Measurements from ENCODE around the gene GYPE.
"Not testable (repeated sequence)": the region's sequence is repeated elsewhere in the genome, so short reads cannot be mapped to it uniquely, and the experiment has no call there.

Gene GYPE

DNA sequence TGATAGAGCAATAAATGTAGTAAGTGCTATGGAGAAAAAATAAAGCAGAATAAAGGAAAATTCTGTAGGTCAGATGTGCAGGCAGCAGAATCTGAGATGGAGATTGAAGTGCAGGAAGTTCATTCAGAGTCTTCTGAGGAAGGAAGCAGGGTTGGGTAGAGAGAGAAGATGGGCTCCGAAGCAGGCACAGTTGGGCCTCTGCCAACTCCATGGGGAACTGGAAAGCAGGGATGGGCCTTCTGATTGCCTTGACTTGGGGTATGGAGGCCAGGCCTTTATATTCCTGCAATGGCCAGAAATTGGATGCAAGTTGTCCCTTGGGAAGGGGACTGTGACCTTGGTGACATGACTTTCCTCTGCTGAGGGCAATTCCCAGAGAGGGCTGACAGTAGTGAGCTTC, 42.6 kb downstream of the GYPE start:
- not testable (repeated sequence) for DNase-seq

DNA sequence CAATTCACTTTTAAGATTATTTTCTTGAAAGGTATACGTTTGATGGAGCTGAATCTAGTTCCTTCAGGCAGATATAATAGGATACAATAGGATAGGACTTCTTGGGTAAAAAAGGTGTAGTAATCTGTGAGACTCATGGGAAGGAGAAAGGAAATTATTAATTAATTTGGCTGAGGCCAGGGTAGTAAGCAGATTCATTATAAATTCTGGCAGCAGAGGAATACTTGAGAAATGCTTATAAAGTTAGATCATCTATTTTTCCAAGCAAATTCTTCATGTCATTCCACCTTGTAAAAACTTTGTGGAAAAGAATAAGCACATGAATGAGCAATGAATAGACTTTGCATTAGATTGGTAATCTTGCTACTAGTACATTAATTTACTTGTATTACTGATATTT, 46.9 kb downstream of the GYPE start:
- no peak for DNase-seq

- not testable (repeated sequence) for DNase-seq
Measured at GRCh38 chr4:143857391-143858336, 47.7 kb downstream of the GYPE start.

DNA sequence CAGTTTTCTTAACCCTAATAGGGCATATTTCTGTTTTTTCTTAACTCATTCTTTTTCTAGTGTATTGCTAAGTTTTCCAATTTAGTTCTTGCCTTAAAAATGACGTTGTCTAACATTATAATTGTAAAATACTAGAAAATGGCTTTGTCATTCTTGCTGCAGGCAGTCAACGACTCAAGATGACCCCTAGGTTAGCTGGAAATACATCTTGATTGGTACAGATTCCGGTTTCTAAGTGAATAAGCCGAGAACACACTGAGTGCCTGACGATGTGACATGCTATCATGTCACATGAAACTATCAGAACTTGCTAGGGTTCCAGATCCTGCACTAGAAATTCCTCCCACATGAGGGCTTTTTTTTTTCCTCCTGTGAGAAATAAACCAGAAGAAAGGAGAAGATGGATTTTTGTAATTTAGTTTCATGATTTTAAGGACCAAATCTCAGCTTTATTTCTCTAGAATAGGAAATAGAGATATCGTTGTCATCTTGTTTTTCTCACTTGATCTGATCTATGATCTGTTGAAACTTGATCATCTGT, 49.3 kb downstream of the GYPE start:
- DNase-seq: not testable (repeated sequence)

- DNase-seq: not testable (repeated sequence)
Measured at GRCh38 chr4:143854645-143855044, 50.7 kb downstream of the GYPE start.

GRCh38 chr4:143849296-143849695, 56.1 kb downstream of the GYPE start:
- not testable (repeated sequence) for DNase-seq

DNA sequence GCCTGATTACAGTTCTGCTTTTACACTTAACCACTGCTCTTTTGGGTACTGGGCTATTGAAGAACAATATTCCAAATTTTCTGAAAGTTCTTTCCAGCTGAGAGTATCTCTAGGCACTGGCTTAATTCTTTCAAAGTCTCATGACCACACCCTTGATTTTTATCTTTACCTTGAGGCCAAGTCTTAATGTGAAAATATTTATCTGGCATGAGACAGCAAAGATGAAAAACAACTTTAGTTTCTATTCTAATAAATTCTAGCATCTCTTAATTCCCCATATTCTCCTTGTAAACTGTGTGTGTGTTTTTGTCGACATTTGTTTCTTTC, 61.9 kb downstream of the GYPE start:
- DNase-seq: not testable (repeated sequence)

DNA sequence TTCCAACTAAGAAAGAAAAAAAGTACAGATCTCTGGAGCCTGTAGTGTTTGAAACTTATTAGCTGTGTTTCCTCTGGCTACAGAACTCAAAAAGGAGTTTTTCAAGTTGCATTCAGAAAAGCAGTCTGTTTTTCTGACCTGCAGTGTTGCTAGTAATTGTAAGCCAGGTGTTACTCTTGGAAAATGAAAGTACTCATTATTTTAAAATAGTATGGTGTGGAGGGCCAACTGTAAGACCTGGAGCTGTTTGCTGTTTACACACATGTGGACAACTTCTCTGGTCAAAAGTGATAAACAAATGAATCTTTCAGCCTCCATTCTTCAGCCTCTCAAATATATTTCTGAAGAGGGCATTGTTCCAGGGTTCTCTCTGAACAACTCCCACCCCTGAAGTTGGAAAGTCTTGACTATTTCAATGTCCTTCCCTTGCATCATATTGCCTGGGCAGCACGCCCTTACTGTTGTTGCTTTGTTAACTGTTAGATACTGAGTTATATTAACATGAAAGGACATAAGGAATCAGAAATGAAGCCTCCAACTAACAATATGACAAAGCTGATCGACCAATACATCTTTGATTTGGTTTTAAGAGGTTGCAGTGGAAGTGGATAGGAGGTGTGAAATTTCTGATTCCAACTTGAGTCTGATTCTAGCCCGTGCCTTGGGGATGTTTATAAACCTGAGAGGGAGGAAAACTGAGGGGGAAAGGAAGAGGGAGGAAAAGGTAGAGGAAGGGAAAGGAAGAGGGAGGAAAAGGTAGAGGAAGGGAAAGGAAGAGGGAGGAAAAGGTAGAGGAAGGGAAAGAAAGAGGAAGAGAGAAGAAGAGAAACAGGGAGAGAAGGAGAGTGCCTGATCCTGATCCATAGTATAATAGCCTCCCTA, 62.5 kb downstream of the GYPE start:
- DNase-seq: not testable (repeated sequence)

- DNase-seq: not testable (repeated sequence)
Measured at GRCh38 chr4:143839413-143839812, 65.9 kb downstream of the GYPE start.

DNA sequence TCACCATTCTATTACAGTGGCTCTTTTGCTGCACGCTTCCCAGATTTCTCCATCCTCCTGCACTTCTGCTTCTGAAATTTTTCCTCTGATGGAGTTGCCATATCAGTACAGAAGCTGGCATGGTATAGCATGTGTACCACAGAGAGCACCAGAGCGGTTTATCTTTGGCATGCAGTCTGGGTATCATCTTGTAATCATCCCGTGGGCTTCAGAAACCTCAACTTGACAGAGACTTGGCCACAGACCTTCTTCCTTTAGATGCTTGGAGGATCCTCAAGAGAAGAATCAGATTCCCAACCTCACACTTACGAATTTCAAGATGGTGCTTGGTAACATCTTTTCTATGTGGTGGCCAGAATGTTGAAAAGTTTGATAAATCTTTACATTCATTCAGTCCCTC, 71.2 kb downstream of the GYPE start:
- DNase-seq: not testable (repeated sequence)

GRCh38 chr4:143833676-143834075, 71.7 kb downstream of the GYPE start:
- DNase-seq: not testable (repeated sequence)

DNA sequence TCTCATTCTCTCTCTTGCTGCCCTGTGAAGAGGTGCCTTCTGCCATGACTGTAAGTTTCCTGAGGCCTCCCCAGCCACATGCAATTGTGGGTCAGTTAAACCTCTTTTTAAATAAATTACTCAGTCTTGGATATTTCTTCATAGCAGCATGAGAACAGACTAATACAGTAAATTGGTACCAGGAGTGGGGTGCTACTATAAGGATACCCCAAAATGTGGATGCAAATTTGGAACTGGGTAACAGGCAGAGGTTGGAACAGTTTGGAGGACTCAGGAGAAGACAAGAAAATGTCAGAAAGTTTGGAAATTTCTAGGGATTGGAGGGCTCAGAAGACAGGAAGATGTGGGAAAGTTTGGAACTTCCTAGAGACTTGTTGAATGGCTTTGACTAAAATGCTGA, 74.8 kb downstream of the GYPE start:
- not testable (repeated sequence) for DNase-seq

DNA sequence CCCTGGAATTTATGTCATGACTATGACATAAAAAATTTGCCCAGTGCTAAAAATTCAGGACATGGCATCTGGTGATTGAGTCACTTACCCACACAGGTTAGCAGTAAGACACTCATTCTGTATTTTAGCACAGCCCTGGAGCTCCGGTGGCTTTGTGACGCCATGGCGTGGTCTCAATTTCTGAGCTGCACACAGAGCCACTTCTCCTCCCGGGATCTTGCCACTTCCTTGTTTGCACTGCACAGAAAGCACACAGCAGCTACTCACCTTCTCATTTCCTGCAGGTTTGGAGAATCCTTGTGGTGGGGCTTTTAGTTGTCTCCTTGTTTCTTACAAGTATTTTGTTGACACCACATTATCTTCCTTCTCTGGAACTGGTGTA, 76.1 kb downstream of the GYPE start:
- DNase-seq: not testable (repeated sequence)

All from activated effector memory CD4-positive, alpha-beta T cell treated with Interleukin-2 at 50 U/mL for 16 hours (primary cell).